Suprapubic skin (tissue), 4 donors: ENCODE measurements around the gene WIPF3. TPM values are rescaled to one million over a fixed set of nuclear protein-coding genes. Genes with fewer than 3 reads are reported as not detected.

Experiments used
- DNase-seq, 2 donors: peaks; one replicate each; pipeline ENCODE4 v3.0.0-alpha.2; 2019; ENCODE audit warnings: low spot score in 2 of 2
- H3K27ac ChIP-seq: fragments of 200-600 bp; sonication (generic); one replicate; pipeline ENCODE4 v1.5.1; 2019
- H3K27me3 ChIP-seq: fragments of 200-600 bp; sonication (generic); one replicate; pipeline ENCODE4 v1.5.1; 2019
- H3K36me3 ChIP-seq: fragments of 200-600 bp; sonication (generic); one replicate; pipeline ENCODE4 v1.5.1; 2019
- H3K4me1 ChIP-seq: fragments of 200-600 bp; sonication (generic); one replicate; pipeline ENCODE4 v1.5.1; 2019
- H3K4me3 ChIP-seq: fragments of 200-600 bp; sonication (generic); one replicate; pipeline ENCODE4 v1.5.1; 2019; ENCODE audit warnings: mild to moderate bottlenecking
- H3K9me3 ChIP-seq: fragments of 200-600 bp; sonication (generic); one replicate; pipeline ENCODE4 v1.5.1; 2019
- CTCF ChIP-seq, 2 donors: fragments of 200-600 bp in 1 of 2; fragments of 450-650 bp in 1 of 2; sonication (generic) in 1 of 2; IDR thresholded peaks; one replicate each; pipeline ENCODE4 v1.5.1; 2016 to 2019; ENCODE audit warnings: antibody characterized with exemption in 2 of 2, mild to moderate bottlenecking in 1 of 2, moderate library complexity in 1 of 2
- EP300 ChIP-seq: sonication (generic); formaldehyde crosslinking; IDR thresholded peaks from one replicate; pipeline ENCODE4 v1.6.1; 2017; ENCODE audit warnings: antibody characterized with exemption
- POLR2A ChIP-seq, 2 donors: fragments of 450-650 bp; IDR thresholded peaks; one replicate each; pipeline ENCODE4 v1.6.1; 2017; ENCODE audit warnings: antibody characterized with exemption in 2 of 2, mild to moderate bottlenecking in 2 of 2, moderate library complexity in 2 of 2
- POLR2AphosphoS5 ChIP-seq, 3 donors: sonication (generic); formaldehyde crosslinking; IDR thresholded peaks; one replicate each; pipeline ENCODE4 v1.6.1; 2017; ENCODE audit warnings: antibody characterized with exemption in 3 of 3
- WGBS: methylation state at CpG from one replicate; pipeline ENCODE4 v1.1.5; 2018; 5-methylcytosine and 5-hydroxymethylcytosine counted together
- total RNA-seq, 4 donors: library from RNA; depleted of rRNA; stranded (reverse); fragments of >200 nt; gene quantifications; one replicate each; pipeline ENCODE4 v1.1.0, GENCODE V29; 2016

The WIPF3 gene
- total RNA-seq, 4 donors from 2014 or later, result 0.30 to 1.4 (median 0.58) TPM

- Histone ChIP-seq H3K36me3 (no peaks in the 10 kb centered on the region), H3K4me3 (no peak overlapping the region), H3K9me3 (no peaks in the 10 kb centered on the region), H3K27me3 (peaks cover 8% of the 10 kb centered on the region), H3K27ac (no peak overlapping the region), H3K4me1 (peaks cover 15% of the 10 kb centered on the region)
- no peak for DNase-seq
- TF ChIP-seq CTCF (IDR thresholded peaks at IDR 0.05) (no peak), POLR2A (IDR thresholded peaks at IDR 0.05) (no peak), EP300 (no peak), POLR2AphosphoS5 (IDR thresholded peaks at IDR 0.05) (no peak)
- whole genome bisulfite sequencing, result 100% methylated on average over 1 of the region's 1 CpG
Measured at GRCh38 chr7:29882481-29882880, 76.2 kb downstream of the WIPF3 start.

GRCh38 chr7:29883462-29884398, 77.4 kb downstream of the WIPF3 start:
- no peak for DNase-seq
- WGBS, result 50% methylated on average over 20 of the region's 46 CpGs

GRCh38 chr7:29884399-29885272, 78.3 kb downstream of the WIPF3 start:
- DNase-seq, result no peak
- Histone ChIP-seq H3K27ac (no peak overlapping the region), H3K36me3 (no peaks in the 10 kb centered on the region), H3K4me3 (peak overlapping the region; percentile 44), H3K4me1 (peaks cover 13% of the 10 kb centered on the region), H3K9me3 (no peaks in the 10 kb centered on the region), H3K27me3 (peaks cover 8% of the 10 kb centered on the region)
- 30% methylated on average over 25 of the region's 28 CpGs for WGBS
- TF ChIP-seq CTCF (IDR thresholded peaks at IDR 0.05) (no peak), POLR2AphosphoS5 (IDR thresholded peaks at IDR 0.05) (no peak), POLR2A (IDR thresholded peaks at IDR 0.05) (no peak), EP300 (no peak)

More at GRCh38 chr7:29883462-29884398, 77.4 kb downstream of the WIPF3 start:
- TF ChIP-seq EP300 (no peak), POLR2A (IDR thresholded peaks at IDR 0.05) (no peak), POLR2AphosphoS5 (IDR thresholded peaks at IDR 0.05) (no peak), CTCF (IDR thresholded peaks at IDR 0.05) (no peak)
- Histone ChIP-seq H3K9me3 (no peaks in the 10 kb centered on the region), H3K27ac (no peak overlapping the region), H3K4me3 (peak overlapping the region; percentile 44), H3K4me1 (peaks cover 15% of the 10 kb centered on the region), H3K27me3 (peaks cover 8% of the 10 kb centered on the region), H3K36me3 (no peaks in the 10 kb centered on the region)

GRCh38 chr7:29885626-29886025, 79.3 kb downstream of the WIPF3 start:
- TF ChIP-seq POLR2AphosphoS5 (IDR thresholded peaks at IDR 0.05) (no peak), EP300 (no peak), POLR2A (IDR thresholded peaks at IDR 0.05) (no peak), CTCF (IDR thresholded peaks at IDR 0.05) (no peak)
- DNase-seq, result no peak
- 91% methylated on average over 3 of the region's 3 CpGs for WGBS
- no peaks in the 10 kb centered on the region for H3K36me3 ChIP-seq
- H3K9me3 ChIP-seq, result no peaks in the 10 kb centered on the region
- H3K27me3 ChIP-seq, result peaks cover 8% of the 10 kb centered on the region
- no peak overlapping the region for H3K4me3 ChIP-seq
- H3K4me1 ChIP-seq, result peaks cover 12% of the 10 kb centered on the region
- H3K27ac ChIP-seq, result no peak overlapping the region

- WGBS, result 95% methylated on average over 2 of the region's 2 CpGs
- no peak overlapping the region for H3K4me3 ChIP-seq
- no peak for TF ChIP-seq EP300
- TF ChIP-seq POLR2AphosphoS5 (IDR thresholded peaks at IDR 0.05), result no peak
- H3K36me3 ChIP-seq, result no peaks in the 10 kb centered on the region
- H3K4me1 ChIP-seq, result peaks cover 12% of the 10 kb centered on the region
- no peak overlapping the region for H3K27ac ChIP-seq
- DNase-seq, result no peak
- H3K27me3 ChIP-seq, result peaks cover 8% of the 10 kb centered on the region
- H3K9me3 ChIP-seq, result no peaks in the 10 kb centered on the region
Measured at GRCh38 chr7:29886827-29887226, 80.5 kb downstream of the WIPF3 start.
